Measurements from ENCODE around the gene AKR7A3. TPM values are rescaled to one million over a fixed set of nuclear protein-coding genes. Genes with fewer than 3 reads are reported as not detected.
"Not testable (repeated sequence)": the region's sequence is repeated elsewhere in the genome, so short reads cannot be mapped to it uniquely, and the experiment has no call there.

The AKR7A3 gene
- total RNA-seq, 1 donor from 2014 or later: 1.7 TPM

DNA sequence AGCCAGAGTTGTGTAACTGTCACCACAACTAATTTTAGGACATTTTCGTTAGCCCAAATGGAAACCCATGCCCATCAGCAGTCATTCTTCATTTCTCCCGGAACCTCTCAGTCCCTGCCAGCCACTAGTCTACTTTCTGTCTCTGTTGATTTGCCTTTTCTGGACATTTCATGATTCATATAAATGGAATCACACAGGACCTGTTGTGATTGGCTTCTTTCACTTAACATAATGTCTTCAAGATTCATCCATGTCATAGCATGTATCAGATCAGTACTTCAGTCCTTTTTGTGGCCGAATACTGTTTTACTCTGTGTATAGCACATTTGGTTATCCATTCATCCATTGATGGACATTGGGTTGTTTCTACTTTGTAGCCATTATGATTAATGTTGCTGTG lies 30.6 kb upstream of the AKR7A3 start:
- intact Hi-C loops (cut with micrococcal nuclease): loop anchor here (5.0 kb wide), 1 partner anchor 1188 kb away; the partner anchor contains the start of gene MUL1

DNA sequence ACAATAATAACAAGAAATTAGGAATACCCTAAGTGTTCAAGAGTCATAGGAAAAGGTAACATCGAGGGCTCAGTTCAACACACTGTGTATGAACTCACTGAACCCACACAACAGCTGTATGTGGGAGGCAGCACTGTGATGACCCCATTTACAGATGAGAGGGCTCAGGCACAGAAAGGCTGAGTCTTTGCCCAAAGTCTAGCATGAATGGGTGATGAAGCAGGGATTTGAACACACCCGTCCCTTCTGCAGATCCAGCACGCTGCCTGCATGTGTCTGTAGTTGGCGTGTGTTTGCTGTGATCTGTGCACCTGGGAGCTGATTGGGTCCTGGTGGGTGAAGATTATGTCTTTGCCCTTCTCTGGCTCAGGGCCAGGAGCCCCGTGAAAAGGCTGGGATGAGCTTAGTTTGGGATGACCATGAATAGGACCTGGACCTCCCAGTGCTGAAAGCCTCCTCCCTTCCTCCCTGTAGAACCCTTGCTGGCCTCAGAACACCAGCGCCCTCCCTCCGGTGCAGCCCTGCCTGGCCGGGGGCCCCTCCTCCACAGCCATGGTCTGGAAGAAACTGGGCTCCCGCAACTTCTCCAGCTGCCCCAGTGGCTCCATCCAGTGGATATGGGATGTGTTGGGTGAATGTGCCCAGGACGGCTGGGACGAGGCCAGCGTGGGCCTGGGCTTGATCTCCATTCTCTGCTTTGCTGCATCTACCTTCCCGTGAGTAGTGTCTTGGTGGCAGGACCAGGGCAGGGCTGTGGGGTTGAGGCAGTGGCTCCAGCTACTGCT lies 28.7 kb upstream of the AKR7A3 start:
- intact Hi-C loops (cut with micrococcal nuclease): loop anchor here (5.0 kb wide), 1 partner anchor 1190 kb away; the partner anchor contains the start of gene MUL1

DNA sequence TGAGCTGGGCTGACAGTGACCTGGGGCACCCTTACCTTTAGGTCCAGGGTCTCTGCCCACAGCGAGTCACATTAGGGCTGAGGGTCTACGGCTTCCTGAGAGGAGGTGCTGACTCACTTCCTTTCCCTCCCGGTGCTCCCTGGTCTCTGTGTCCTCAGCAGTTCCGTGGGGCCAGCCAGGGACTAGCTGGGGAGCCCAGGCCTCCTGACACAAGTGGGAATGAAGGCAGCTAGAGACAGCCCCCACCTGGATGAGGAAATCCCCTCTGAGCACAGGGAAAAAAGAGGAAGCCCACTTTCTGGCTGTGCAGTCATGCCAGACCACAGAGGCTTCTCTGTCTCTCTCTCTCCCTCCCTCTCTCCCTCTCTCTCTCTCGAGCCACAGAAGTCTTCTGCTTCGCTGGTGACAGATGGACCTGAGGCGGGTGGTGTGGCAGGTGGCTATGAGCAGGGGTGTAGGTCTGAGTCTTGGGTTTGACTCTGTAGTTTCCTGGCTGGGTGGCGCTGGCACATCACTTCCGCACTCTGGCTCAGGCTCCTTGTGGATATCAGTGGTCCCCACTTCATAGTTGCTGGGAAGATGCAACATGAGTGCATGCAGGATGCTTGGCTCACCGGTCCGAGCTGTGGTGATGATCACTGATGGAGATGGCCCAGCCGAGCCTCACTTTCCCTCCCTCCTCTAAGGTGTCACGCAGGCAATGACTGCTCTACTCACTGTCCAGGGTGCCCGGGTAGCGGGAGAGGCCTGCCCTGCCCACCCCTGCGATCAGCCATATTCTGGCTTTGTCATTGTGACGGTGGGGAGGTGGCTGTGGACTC lies 27.0 kb upstream of the AKR7A3 start:
- intact Hi-C loops (cut with micrococcal nuclease): loop anchor here (5.0 kb wide), 1 partner anchor 1192 kb away; the partner anchor contains the start of gene MUL1

DNA sequence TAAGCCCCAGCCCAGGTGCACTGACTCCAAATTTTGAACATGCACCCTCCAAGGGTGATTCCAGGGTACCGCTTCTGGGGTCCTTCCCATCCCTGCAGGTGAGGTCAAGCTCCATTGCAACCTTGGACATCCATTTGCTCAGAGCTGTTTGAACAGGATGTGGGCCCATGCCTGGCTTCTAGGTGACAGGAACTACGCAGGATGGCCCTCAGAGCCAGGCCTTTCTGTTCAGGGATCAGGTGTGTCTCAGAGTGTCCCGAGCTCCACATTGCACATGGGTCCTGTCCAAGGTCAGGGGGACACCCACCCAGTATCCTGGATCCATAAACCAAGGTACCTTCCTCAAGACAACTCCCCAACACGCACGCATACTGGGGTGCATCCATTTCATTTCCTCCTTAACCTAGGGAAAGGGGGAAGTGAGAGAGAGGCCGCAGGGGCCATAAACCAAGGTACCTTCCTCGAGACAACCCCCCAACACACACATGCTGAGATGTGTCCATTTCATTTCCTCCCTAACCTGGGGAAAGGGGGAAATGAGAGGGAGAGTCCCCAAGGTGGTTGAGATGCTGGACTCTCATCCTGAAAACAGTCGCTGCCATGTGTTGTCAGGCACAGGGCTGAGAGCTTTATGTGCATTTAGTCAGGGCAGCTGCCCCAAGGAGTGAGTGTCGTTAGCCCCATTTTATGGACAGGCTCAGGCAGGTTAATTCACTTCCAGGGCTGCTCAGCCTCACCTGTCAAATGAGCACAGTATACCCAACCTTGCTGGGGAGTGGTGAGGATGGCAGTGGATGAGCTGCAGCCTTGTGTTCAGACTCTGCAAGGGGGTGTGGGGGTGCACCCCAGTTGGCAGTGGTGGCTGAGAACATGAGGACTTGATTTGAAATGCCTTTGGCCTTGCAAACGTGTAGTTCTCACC lies 25.7 kb upstream of the AKR7A3 start:
- intact Hi-C loops (cut with micrococcal nuclease): loop anchor here (5.0 kb wide), 1 partner anchor 338 kb away; no protein-coding TSS in a partner anchor

DNA sequence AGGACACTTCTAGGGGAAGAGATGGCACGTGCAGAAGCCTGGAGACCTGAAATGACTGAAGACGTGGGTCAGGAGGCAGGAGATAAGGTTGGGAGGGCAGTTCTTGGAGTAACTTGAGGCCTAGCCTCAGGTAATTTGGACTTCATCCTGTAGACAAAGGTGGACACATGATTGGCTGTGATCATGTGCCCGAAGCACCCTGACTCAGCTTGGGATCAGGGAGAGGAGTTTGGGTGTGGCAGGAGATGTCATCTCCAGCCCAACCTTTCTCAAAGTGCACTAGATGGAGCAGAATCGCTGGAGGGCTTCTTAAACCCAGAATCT lies 25.0 kb upstream of the AKR7A3 start:
- intact Hi-C loops (cut with micrococcal nuclease): loop anchor here (5.0 kb wide), 1 partner anchor 339 kb away; no protein-coding TSS in a partner anchor

DNA sequence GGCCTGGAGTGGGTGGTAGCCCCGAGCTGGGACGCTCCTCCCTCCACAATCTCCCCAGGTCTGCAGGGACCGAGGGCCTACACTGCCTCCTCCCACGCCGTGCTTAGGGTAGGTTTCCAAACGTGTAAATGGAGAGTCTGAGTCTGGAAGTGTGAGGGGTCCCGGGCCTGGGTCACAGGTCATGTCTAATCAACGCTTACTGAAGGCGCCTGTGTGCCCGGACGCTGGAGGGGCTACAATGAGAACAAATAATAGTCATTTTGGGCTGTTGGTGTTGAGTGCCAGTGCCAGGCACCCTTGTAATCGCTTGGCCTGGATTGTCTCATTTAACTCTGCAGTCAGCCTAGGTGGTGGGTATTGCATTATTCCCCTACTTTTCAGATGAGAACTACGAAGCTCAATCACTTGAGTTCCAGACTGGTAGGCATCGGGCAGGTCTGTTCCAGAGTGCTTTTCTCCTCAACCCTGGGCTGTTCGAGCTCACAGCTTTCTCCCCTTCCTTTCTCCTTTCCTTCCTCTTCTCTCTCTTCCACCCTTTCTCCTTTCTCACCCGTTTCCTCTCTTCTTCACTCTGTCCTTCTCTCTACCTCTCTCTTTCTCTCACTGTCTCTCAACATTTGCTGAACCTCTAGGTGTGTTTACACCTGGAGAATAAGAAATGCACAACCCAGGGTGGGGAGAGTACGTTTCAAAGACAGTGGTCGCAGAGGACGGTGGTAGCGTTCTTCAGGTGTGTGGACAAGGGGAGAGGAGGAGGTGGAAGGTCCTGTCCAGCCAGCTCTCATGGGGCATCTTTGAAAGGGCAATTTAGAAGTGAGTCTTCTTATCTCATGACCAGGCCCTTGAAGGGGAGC lies 24.4 kb upstream of the AKR7A3 start:
- intact Hi-C loops (cut with micrococcal nuclease): loop anchor here (1.0 to 5.0 kb wide), 3 partner anchors 62 to 339 kb away; partner anchors contain the start of genes EMC1 and MRTO4

DNA sequence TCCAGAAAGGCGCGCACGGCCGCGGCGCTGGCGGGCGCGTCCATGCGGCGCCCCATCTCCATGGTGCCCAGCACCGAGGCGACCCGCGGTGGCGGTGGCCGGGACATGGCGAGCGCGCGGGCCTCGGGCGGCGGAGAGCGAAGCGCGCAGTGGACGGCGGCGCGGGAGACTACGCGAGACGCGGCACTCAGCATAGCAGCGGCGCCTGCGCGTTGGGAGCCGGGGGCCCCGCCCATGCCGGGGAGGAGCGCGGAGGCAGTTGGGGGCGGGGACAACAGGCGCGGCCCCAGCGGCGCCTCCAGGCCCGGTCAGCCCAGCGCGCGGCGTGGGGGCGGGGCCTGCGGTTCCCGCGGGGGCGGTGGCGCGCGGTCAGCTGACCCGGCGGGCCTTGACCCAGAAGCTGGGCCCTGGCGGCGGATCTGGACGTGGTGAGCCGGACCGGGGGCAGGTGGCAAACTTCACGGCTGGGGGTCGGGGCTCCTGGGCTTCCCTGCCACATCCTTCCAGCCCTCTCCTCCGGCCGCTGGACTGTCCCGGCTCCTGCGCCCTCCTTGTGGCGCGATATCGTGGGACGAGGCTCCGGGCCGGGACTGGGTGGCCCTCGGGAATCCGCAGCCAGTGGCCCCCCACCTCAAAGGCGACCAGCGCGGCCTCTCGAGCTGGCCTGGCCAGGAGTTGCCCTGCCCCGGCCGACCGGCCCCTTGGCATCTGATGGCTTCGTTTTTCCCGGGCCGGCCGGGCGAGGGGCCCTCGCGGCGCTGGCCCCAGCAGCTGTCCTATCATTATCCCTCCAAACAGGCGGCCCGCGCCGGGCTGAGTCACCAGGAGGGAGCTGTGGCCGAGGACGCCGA lies 23.6 kb upstream of the AKR7A3 start, which contains the start of the genes AKR7A2 and SLC66A1:
TSS of gene AKR7A2 (minus strand) at position 214 of the 851 bp plus-strand sequence. CDS start at position 194, 20 bp downstream.
TSS of gene SLC66A1 (plus strand) at position 396 of the 851 bp plus-strand sequence. CDS start 5,352 bp downstream, outside the sequence.
- intact Hi-C loops (cut with micrococcal nuclease): loop anchor here (1.0 to 5.0 kb wide), 3 partner anchors 61 to 340 kb away; partner anchors contain the start of genes EMC1 and MRTO4

DNA sequence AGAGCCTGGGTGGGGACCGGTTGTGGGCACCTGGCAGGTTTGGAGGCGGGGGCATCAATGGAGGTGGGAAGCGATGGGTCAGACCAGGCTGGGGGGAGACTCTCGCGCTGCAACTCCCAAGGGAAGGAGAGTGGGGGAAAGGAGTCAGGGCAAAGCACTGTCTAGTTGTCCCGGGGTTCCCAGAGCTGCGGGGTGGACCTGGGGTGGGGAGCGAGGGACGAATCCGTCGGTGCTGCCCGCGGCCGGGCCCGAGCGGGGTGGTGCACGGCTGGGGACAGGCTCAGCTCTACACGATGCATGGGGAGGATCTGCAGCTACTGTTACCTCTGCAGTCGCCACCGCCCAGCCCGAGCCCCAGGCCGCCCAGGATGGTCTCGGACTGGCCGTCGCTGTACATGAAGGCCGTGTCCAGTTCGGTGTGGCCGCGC lies 22.9 kb upstream of the AKR7A3 start:
- intact Hi-C loops (cut with micrococcal nuclease): loop anchor here (5.0 kb wide), 1 partner anchor 341 kb away; no protein-coding TSS in a partner anchor

DNA sequence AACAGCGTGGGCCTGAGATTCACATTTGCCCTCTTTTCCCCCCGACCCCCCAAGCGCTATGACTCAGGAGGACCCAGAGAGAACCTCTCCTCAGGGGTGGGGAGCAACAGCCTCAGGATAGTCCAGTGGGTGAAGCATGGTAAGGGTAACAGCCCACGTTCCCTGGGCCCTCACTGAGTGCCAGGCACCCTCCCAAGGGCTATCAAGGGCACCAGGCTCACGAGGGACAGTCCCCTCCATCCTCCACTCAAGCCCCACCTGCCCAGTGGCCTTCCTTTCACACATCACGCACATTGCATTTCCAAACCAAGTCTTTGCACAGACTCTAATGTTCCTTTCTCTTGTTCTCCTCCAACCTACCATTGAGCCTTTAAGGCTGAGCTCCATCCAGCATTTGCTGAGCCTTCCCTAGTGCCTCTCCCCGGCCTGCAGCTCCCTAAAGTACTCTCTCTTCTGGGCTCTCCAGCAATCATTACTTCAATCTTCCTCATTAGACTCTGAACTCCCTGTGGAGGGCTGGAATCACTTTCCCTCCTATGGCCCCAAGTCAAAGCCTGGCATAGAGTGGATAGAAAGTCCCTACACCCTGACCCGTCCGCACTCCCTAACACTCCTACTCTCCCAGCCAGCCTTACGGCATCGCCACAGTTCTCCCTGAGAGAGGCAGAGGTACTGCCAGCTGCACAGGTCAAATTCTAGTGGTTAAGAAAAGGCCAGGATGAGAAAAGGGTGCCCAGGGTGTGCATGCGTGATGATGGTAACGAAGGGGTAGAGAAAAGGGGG lies 22.3 kb upstream of the AKR7A3 start:
- intact Hi-C loops (cut with micrococcal nuclease): loop anchor here (5.0 kb wide), 1 partner anchor 341 kb away; no protein-coding TSS in a partner anchor

DNA sequence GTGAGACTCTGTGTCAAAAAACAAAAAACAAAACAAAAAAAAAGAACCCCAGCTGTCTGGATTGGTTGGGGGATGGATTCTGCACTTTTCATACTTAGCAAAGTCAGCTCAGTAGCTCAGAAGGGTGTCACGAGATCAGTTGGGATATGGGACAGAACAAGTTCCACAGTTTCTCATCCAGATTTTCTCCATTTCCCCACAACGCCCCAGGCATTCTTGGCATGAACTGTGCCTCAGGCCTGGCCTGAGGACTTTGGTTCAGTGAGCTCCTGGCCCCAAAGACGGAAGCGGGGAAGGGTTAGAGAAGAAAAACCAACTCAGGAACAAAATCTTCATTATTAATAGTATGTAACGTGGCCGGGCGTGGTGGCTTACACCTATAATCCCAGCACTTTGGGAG lies 21.5 kb upstream of the AKR7A3 start:
- intact Hi-C loops (cut with micrococcal nuclease): loop anchor here (5.0 kb wide), 1 partner anchor 342 kb away; no protein-coding TSS in a partner anchor

DNA sequence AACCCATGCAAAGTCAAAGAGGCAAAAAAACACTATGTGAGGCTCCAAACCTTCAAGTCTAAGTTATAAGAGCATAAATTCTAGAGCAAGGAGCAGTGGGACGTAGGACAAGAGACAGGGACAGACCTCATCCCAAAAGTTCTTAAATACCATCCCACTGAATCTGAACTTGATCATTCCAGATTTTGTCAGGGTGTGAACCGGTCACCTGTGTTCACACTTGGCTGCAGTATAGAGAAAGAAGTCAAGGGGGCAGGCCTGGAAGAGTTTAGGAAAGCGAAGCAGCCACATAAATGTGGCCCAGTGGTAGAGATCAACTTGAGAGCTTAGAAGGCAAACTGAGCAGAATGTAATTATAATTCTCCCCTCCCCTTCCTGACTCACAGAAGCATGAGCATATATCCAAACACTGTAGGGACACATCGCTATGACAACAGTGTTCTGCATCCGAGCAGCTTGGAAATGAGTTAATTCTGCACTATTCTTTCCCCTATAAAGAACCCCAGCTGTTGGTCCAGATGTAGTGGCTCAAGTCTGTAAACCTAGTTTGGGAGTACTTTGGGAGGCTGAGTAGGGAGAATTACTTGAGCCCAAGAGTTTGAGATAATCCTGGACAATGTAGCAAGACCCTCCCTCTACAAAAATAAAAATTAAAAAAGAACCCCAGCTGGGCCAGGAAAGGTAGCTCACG lies 20.7 kb upstream of the AKR7A3 start:
- intact Hi-C loops (cut with micrococcal nuclease): no loop called here

DNA sequence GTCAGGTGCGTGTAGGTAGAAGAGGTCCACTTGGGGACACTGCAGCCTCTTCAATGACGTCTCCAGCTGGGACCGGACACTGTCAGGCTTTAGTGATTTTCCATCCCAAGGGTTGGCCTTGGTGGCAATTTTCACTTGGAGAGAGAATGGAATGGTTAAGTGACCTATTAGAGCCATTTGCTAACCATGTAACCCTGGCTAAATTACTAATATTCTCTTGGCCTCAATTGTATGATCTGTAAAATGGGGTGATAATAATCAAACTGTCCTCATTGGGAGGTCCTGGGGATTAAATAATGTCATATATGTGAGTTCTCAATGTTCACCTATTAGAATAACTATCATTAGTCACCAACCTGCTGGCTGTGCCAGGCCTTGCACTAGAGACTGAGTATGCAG lies 19.9 kb upstream of the AKR7A3 start:
- intact Hi-C loops (cut with micrococcal nuclease): no loop called here

DNA sequence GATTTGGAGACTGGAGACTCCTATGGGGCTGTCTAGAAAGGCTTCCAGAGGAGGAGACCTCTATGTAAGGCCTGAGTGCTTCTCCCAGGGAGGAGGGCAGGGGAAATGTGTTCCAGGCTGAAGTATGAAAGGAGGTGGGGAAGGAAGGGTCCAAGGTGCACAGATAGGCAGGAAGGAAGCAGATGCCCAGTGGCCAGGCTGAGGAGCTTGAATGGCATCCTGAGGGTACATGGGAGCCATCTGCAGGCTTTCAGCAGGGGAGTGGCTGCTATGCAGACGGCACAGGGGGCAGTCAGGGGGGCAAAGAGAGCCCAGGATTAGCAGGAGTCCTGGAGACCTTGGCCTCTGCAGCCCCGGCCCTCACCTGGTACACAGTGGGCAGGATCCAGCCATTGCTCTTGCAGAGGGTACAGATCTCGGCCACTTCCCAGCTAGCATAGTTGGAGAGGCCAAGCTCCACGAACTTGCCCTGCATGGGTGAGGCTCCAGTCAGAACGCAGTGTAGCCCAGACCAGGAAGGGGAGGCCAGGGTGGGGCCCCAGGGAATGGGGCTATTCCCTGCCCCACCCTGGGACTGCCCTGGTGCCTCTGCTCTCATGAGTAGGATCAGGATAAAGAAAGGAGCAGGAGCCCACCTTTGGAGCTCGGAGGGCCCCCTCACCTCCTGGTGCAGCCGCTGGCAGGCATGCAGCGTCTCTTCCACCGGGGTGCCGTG lies 19.4 kb upstream of the AKR7A3 start:
- intact Hi-C loops (cut with micrococcal nuclease): no loop called here

DNA sequence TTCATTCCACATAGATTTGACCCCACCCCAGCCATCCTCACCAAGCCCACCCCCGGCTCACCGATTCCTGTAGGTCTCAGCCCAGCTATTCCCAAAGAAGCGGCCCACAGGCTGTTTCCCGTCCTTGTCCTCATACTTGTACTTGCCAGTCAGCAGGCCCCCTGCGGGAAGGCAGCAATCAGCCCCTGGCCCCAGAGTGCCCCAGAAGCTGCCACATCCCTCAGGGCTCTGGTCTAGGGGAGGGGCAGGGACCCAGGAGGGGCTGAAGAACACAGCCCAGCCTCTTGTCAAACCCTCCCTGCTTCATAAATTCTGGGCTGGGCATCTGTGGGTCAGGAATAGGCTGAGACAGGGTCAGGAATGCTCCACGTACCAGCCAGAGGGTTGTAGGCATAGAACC lies 18.4 kb upstream of the AKR7A3 start:
- intact Hi-C loops (cut with micrococcal nuclease): no loop called here

DNA sequence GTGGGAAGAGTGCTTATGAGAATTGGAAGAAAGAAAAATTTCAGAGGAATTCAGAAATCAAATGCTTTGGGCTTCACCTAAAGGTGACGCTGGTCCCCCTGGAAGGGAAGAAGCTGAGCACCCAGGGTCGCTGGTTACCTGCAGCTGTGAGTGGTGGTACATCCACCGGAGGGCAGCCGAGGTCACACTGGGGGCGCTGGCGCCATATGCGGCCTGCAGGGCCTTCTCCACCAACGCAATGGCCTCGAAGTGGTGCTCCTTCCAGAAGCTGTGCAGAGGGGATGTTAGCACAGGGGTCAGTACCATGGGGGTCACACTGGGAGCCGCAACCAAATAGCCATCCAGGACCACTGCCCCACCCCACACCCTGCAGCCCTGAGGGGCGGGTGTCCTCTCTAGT lies 17.3 kb upstream of the AKR7A3 start:
- intact Hi-C loops (cut with micrococcal nuclease): no loop called here

DNA sequence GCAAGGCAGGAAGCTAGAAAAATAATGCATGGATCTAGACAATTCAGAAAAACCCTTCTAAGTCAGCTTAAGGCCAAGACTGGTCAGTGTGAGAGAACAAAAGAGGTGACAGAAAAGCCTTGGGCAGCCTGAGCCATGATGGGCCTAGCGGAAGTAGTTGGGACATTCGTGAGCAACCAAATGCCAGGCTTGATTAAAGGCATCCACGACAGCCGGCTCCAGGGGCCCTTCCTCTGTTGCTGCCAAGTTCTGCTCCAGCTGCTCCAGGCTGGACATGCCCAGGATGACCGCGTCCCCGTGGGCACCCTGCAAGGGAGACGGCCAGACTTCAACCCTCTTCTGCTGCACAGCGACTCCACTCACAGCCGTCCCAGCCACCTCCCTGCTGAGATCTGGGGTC lies 15.5 kb upstream of the AKR7A3 start:
- intact Hi-C loops (cut with micrococcal nuclease): not testable (repeated sequence)

DNA sequence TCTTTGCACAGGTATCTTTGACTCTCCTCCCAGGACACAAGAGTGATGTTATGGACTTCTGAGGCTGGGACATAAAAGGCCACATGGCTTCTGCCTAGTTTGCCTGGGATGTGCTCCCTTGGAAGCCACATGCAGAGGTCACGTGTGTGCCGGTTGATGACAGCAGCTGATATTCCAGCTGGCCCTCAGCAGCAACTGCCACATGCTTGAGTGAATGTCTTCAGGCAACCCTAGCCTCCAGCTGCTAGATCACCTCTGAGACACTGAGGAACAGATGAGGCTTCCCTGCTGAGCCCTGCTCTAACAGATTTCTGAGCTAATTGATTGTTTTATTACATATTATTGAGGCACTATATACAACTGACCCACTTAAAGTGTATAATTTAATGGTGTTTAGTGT lies 11.6 kb upstream of the AKR7A3 start:
- intact Hi-C loops (cut with micrococcal nuclease): no loop called here

Measured in T-helper 2 cell treated with Interferon-gamma antibody and Interleukin-4, amounts not matched to agents 100 ng/mL and 5 ng/mL, for 36 hours (primary cell).